ENCODE results near the gene MEX3D.

- TF ChIP-seq FOXP2 (optimal IDR thresholded peaks at IDR 0.05; ENCODE audit: control extremely low read depth, extremely low read length, insufficient read depth), result no peak
- no peak for TF ChIP-seq POLR2AphosphoS5 (IDR thresholded peaks at IDR 0.05; ENCODE audit: borderline replicate concordance, low read depth, low read length)
- no peak for TF ChIP-seq EZH2 (IDR thresholded peaks at IDR 0.05)
Observed at GRCh38 chr19:1505991-1506881, 61.9 kb downstream of the MEX3D start.
